D721Med (cell line): ENCODE measurements around the gene SPDYA.

Experiments
- DNase-seq: peaks from one replicate; pipeline ENCODE4 v3.0.0; 2011; ENCODE audit warnings: low spot score; ENCODE audit not compliant: insufficient read length
- FAIRE-seq: peaks from 2 replicates; lab custom pipeline; 2011; peaks lifted over from hg19 to GRCh38; lab: Jason Lieb, UNC
- CTCF ChIP-seq: IDR thresholded peaks from 2 replicates; pipeline ENCODE4 v1.5.1; 2012; ENCODE audit warnings: mild to moderate bottlenecking, control low read depth; ENCODE audit not compliant: insufficient read depth; ENCODE audit errors: missing control alignments

Gene SPDYA

GRCh38 chr2:28824870-28825269, 14.2 kb downstream of the SPDYA start:
- no peak for DNase-seq
- no peak for TF ChIP-seq CTCF
- peak; percentile 21 for FAIRE-seq

- FAIRE-seq (no peak), DNase-seq (no peak)
- TF ChIP-seq CTCF: no peak
These were observed 17.7 kb downstream of the SPDYA start for GRCh38 chr2:28828382-28828781.

GRCh38 chr2:28833740-28834470, 23.3 kb downstream of the SPDYA start:
- FAIRE-seq: no peak

GRCh38 chr2:28835781-28836180, 25.1 kb downstream of the SPDYA start:
- FAIRE-seq (no peak), DNase-seq (no peak)
- TF ChIP-seq CTCF: no peak

More at GRCh38 chr2:28833740-28834470, 23.3 kb downstream of the SPDYA start:
- TF ChIP-seq CTCF: no peak
- DNase-seq: no peak

GRCh38 chr2:28838971-28839370, 28.3 kb downstream of the SPDYA start:
- DNase-seq: no peak
- TF ChIP-seq CTCF: no peak
- no peak for FAIRE-seq

- no peak for DNase-seq
- FAIRE-seq: no peak
- TF ChIP-seq CTCF: no peak
These were observed 31.4 kb downstream of the SPDYA start for GRCh38 chr2:28842042-28842441.

GRCh38 chr2:28855193-28855592, 44.6 kb downstream of the SPDYA start:
- TF ChIP-seq CTCF: no peak
- no peak for FAIRE-seq
- DNase-seq: no peak
